GM12873 (cell line): ENCODE measurements around the gene DOCK9.

ENCODE experiments used
- CTCF ChIP-seq: IDR thresholded peaks from 2 replicates; pipeline ENCODE4 v1.5.1; 2012; ENCODE audit warnings: low read depth, mild to moderate bottlenecking, moderate library complexity, low read length, control low read depth; ENCODE audit not compliant: insufficient read depth; ENCODE audit errors: missing control alignments

The DOCK9 gene

DNA sequence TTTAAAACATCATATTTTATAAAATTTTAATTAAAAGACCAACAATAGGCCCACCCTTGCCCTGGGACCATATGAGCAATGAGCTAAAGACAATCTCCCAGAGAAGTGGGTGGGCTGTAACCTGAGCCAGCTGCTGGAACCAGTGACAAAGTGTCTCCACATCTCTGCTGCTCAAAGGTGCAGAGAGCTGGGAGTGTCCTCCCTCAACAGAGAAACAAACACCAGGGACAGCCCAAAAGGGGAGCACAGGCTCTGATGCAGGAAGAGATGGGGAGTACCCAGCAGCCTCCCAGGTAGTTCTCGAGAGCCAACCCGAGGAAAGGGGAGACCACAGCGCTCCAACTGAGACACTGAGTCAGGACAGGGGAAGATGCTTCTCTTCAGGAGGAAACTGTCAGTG is 39.1 kb downstream of the DOCK9 start:
- TF ChIP-seq CTCF = no peak

- no peak for TF ChIP-seq CTCF
These were observed 39.9 kb downstream of the DOCK9 start for GRCh38 chr13:98937911-98938381.

DNA sequence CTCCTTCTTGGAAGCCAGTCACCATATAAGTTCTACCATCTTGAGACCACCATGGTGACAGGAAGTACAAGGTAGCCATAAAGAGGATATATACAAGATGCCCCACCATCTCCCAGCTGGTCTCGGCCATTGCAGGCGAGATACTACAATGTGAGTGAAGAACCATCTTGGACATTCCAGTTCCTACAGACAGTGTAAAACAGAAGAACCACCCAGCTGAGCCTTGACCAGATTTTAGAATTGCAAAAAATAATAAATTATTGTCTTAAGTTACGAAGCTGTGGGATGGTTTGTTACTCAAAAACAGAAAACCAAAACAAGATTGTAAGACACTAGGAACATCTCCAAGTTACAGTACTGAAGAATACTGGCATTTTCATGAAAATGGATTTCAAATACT is 43.6 kb downstream of the DOCK9 start:
- TF ChIP-seq CTCF = no peak

GRCh38 chr13:98930151-98930591 is 47.7 kb downstream of the DOCK9 start:
- no peak for TF ChIP-seq CTCF

- TF ChIP-seq CTCF = no peak
These were observed 49.6 kb downstream of the DOCK9 start for GRCh38 chr13:98927951-98928927.

- TF ChIP-seq CTCF = no peak
These were observed 51.9 kb downstream of the DOCK9 start for GRCh38 chr13:98925949-98926348.

DNA sequence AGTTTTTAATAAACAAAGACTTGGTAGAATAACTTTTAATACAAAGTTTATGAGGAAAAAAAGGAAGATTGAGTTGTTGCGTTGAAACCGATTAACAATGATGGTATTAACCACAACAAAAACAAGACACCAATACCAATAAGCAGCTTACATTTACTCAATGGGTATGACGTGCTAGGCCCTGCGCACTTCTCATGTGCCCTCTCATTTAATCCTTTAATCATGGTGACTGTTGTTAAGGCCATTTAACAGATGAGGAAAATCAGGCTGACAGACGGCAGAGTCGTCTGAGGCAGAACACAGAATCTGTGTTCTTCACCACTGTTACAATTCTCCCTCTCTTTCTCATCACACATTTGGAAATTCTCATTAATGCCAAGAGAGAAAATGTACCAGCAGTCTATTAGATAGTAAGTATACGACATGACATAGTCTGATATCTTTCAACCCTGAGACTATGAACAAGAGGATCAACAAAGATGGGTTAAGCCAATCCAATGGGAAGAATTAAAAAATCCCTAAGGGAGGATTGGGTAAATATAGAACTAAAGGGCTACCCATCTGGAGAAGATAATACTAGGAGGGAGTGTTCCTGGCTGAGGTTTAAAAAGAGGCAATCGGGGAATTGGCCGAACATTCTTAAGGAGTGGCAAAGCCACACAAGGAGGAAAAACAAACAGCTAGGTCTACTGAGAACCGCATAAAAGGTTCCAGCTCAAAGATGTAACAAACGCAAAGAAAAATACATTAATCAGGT is 54.0 kb downstream of the DOCK9 start:
- TF ChIP-seq CTCF = no peak
